HG03521 (cell line): Measurements from ENCODE around the gene GARRE1.
"Not testable (repeated sequence)": the region's sequence is repeated elsewhere in the genome, so short reads cannot be mapped to it uniquely, and the experiment has no call there.

ENCODE experiments used
- ATAC-seq: cut with Tn5 transposase; IDR thresholded peaks from one replicate; pipeline ENCODE4 v1.9.1; 2021; ENCODE audit warnings: mild to moderate bottlenecking, moderate library complexity; ENCODE audit not compliant: unreplicated experiment

GARRE1 gene, protein sequence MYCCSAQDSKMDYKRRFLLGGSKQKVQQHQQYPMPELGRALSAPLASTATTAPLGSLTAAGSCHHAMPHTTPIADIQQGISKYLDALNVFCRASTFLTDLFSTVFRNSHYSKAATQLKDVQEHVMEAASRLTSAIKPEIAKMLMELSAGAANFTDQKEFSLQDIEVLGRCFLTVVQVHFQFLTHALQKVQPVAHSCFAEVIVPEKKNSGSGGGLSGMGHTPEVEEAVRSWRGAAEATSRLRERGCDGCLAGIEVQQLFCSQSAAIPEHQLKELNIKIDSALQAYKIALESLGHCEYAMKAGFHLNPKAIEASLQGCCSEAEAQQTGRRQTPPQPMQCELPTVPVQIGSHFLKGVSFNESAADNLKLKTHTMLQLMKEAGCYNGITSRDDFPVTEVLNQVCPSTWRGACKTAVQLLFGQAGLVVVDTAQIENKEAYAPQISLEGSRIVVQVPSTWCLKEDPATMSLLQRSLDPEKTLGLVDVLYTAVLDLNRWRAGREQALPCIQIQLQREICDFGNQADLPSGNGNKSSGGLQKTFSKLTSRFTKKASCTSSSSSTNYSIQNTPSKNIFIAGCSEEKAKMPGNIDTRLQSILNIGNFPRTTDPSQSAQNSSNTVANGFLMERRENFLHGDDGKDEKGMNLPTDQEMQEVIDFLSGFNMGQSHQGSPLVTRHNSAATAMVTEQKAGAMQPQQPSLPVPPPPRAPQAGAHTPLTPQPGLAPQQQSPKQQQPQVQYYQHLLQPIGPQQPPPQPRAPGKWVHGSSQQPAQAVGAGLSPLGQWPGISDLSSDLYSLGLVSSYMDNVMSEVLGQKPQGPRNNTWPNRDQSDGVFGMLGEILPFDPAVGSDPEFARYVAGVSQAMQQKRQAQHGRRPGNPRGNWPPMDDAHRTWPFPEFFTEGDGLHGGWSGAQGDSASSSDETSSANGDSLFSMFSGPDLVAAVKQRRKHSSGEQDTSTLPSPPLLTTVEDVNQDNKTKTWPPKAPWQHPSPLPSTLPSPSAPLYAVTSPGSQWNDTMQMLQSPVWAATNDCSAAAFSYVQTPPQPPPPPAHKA (N-terminal part only)

DNA sequence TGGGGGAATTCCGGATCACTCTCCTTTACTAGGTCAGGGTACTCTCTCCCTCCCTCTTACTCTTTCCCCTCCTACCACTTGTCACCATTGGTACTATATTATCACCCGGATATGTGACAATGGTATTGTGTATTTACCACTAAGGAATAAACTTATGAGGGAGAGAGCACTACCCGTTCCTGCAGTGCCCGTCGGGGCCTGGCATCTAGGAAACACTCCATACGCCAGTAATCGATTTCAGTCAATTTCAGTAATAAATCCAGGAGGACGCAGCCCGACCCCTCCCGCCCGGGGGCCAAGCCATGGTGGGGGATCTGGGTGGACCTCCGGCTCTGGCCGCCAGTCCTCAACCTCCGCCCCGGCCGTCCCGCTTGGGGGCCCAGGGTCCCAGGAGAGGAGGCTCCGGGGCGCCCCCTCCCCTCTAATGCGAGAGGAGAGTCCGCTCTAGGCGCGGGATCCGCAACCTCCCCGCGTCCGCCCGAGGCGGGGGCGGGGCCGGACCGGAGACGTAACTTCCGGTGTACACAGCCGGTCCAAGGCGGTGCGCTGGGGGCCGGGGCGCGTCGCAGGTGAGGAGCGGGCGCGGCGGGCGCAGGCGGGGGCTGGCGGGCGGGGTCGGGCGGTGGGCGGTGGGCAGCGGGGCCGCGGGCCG is at the start of gene GARRE1:
Gene GARRE1, plus strand, starts transcription at position 509 of the 652 bp plus-strand sequence. CDS start 45,920 bp downstream, outside the sequence.
- peak; percentile 88 for ATAC-seq

DNA sequence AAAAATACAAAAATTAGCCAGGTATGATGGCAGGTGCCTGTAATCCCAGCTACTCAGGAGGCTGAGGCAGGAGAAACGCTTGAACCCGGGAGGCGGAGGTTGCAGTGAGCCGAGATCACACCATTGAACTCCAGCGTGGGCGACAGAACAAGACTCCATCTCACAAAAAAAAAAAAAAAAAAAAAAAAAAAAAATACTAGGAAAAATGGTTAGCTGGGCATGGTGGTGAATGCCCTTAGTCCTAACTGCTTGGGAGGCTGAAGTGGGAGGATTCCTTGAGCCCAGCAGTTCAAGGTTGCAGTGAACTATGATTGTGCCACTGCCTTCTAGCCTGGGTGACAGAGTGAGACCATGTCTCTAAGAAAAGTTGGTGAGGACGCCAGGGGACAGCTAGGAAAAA is 49.0 kb upstream of the GARRE1 start:
- not testable (repeated sequence) for ATAC-seq

DNA sequence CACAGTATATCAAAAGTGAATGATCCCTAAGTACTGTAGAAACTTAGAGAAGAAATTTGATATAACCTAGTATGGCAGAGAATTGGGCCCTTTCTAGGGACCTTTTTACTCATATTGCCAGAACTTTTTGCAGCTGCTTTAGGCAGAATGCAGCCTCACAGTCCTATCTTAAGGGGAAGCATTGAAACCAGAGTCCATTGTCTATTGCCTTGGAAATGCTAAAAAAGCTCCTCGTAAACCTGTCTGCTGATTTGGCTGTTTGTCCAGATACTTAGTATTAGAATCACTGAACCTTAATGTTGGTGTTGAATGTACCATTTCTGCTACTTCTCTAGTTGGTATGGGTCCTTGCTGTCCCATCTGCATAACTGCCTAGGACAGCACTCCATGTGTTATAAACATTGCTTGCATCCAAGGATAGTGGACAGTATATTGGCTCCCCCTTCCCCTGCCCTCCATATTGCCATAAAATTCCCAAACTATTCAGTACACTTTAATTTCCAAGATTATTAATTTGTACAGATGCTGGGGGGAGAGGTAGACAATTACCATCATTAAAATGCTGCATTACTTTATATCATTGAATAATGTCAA is 46.0 kb upstream of the GARRE1 start:
- no peak for ATAC-seq

DNA sequence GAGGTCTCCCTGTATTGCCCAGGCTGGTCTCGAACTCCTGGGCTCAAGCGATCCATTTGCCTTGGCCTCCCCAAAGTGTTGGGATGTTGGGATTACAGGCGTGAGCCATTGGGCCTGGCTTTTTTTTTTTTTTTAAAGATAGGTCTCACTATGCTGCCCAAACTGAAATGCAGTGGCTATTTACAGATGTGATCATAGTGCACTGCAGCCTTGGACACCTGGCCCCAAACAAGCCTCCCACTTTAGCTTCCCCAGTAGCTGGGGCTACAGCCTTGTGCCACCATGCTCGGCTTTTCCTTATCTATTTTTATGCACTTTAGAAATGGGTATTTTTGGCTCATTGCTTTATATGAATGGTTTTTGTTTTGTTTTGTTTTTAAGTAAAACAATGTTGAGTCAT is 44.6 kb upstream of the GARRE1 start:
- no peak for ATAC-seq

DNA sequence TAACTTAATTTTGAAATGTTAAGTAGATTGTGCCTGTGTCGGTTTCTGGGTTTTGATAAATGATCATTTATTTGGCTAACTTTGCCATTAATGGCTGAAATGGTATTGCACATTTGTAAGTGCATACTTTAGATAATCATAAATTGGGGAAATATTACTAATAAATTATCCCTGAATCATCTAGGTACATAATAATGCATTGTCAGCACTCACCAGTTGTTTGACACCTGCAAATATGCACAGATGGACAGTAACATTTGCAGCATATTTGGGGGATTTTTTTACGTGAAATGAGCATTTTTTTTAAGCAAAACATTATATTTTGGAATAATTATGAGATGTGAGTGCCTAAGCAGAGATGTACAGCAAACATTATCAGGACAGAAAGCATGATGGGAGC is 41.1 kb upstream of the GARRE1 start:
- ATAC-seq, result no peak

DNA sequence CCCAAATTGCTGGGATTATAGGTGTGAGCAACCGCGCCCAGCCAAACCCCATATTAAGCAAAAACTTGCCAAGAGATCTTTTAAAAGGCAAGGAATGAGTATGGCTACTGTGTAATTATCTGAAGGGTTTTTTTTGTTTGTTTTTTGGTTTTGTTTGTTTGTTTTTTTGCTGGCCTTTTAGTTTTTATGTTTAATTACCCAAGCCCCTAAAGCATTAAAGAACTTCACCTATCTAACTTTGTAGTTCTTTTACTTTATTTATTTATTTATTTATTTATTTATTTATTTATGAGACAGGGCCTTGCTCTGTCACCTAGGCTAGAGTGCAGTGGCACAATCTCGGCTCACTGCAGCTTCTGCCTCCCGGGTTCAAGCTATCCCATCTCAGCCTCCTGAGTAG is 40.3 kb upstream of the GARRE1 start:
- ATAC-seq, result no peak

DNA sequence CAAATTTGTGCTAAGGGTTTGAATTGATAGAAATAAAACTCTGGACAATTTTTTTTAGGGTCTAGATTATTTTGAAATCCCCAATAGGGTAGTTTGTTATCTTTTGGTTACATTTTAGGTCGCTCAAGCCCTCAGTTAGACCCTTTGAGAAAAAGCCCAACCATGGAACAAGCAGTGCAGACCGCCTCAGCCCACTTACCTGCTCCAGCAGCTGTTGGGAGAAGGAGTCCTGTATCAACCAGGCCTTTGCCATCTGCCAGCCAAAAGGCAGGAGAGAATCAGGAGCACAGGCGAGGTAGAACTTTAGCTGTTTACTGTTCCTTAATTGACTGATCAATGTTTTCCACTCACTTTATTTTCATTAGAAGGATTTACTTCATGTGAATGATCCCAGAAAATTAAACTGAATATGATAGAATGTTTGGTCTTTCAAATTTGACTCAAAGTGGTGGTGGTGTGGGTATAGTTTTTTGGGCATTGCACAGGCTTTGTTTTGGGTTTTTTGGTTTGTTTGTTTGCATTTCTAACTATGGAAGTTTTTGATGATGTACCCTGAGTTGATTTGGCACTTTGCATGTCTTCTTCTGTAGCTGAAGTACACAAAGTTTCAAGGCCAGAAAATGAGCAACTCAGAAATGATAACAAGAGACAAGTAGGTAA is 39.2 kb upstream of the GARRE1 start:
- ATAC-seq, result no peak

DNA sequence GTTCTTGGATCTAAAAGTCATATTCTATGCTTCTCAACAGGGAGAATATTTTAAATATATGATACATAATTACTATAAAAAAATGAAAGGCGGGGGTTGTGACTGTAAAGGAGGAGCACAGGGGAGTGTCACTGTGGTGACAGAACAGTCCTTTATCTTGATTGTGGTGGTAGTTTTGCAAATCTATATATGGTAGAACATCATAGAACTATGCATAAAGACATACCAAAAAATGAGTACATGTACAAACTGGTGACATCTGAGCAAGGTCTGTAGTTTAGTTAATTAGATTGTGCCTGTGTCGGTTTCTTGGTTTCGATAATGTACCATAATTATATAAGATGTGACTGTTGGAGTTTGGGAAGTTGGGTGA is 38.7 kb upstream of the GARRE1 start:
- ATAC-seq, result no peak

DNA sequence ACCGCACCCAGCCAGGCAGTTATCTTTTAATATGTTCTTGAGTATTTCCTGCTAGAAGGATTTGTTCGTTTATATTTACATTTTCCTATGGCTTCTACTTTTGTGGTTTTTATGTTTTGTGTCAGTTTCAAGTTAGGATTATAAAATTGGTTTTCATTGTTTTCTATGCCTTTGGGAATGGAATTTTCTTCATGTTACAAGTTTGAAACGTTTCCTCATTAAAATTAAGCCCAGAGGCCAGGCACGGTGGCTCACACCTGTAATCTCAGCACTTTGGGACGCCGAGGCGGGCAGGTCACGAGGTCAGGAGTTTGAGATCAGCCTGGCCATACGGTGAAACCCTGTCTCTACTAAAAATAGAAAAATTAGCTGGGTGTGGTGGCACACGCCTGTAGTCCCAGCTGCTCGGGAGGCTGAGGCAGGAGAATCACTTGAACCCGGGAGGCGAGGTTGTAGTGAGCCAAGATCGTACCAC is 37.6 kb upstream of the GARRE1 start:
- not testable (repeated sequence) for ATAC-seq

DNA sequence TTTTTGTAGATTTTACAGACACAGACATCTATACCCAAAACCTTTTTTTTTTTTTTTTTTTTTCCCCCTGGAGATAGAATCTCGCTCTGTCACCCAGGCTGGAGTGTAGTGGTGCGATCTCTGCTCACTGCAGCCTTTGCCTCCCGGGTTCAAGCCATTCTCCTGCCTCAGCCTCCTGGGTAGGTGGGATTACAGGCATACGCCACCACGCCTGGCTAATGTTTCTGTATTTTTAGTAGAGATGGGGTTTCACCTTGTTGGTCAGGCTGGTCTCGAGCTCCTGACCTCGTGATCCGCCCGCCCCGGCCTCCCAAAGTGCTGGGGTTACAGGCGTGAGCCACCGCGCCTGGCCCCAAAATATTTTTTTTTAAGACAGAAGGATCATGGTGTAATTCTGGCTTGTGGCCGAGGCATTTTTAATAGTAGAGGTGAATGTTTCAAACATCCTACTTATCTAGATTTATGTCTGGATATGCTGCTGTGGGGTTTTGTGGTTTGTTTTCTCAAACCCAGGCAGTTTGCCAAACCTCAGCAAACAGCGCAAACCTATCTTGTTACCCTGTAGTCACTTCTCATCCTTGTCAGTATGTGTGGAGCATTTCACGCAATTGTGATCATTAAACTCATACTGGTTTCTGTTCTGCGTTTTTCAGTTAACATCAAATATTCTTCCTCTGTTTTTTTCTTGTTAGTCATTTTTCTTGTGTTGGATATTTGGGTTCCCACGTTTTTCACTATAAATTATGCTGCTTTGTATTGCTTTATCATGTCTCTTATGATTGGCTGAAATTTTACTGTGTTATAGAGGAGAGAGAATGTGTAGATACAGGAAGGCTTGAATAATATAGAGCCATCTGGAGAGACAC is 36.2 kb upstream of the GARRE1 start:
- ATAC-seq, result no peak

DNA sequence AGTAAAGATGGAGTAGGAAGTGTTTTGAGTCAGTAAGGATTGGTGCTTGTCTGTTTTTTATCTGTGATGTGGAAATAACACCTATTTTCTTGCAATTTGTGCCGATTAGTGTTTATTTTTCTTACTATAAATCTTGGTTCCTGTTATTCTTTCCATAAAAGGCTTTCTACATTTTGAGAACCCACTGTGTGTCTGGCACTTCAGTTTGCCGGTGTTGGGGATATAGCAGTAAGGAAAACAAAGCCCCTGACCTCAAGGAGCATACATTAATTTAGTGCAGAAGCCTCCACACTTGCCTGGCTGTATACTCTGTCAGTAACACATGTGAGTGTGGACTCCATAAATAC is 35.6 kb upstream of the GARRE1 start:
- ATAC-seq, result no peak

DNA sequence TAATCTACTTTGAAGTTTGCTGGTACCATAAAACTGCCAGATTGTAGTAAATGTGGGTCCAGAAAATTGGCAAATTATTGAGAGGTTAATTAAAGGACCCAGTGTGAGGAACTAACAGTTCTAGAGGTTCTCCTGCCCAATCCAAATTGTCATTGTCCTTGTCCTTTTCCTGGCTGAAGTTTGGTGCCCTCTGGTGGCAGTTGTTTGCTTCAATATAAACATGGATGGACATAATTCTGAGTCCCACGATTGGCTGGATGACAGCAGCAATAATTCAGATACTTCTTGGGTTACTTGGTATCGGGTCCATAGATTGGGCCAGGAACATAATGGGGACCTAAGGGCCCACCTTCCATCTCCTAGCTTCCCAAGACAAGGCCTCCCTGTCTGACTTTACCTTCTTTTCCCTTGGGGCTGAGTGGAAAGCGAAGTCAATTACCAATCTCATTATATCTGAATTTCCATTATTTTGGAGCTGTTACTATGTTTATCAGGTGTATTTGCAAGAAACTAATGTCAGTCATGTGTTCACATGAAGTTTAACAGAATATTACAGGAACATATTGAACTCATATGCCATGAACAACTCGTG is 33.8 kb upstream of the GARRE1 start:
- no peak for ATAC-seq

DNA sequence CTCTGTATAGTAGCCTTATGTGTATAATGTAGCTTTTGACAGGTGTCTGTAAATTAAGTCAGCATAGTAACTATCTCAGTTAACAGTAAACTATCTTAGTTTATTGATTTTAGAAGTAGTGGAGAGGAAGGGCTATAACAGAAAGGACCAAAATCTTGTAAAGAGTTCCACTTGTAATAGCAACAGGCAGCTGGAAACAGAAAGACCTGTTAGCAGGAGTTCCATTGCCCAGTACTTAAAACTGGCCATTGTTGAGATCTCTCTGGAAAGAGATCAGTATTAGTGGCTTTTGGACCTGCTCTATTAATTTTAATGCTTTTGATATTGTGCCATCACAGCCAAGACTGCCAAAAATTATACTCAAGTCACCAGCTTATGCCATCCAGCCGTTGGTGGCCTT is 32.0 kb upstream of the GARRE1 start:
- ATAC-seq, result no peak

DNA sequence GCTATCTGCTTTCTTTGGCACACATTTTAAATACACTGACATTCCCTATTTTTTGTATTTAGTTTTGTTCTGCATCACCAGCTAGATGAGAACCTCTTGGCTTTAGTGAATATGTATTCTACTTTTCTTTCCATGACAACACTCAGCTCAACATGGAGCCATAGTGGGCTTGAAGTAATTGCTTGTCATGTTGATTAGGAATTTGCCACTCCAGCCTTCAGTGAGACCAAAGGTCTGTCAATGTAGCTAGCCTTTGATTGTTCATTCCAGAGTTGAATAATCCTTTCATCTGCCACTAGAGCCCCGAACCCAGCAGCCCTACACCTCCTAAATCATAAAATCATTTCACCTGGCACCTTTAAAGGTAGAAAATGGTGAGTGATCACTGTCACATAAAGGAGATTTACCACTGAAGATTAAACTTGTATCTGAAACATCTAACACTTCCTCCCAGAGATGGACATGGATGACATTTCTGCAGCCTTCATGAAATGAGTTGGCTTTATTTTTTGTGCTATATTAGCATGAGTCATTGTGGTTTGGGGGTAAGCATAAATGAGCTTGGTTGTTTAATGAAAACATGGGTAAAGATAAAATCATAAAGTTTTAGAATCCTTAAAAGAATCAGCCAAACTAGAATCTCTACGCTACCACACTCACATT is 29.2 kb upstream of the GARRE1 start:
- ATAC-seq, result no peak

DNA sequence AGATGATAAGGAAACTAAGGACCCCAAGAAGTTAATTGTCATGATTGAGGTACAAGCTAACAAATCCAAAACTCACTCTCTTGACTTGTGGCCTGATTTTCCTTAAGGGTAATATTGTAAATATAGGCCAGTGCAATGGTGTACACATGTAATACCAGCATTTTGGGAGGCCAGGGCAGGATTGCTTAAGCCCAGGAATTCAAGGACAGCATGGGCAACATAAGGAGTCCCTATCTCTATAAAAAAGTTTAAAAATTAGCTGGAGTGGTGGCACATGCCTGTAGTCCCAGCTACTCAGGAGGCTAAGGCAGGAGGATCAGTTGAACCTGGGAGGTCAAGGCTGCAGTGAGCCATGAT is 28.7 kb upstream of the GARRE1 start:
- ATAC-seq, result no peak

DNA sequence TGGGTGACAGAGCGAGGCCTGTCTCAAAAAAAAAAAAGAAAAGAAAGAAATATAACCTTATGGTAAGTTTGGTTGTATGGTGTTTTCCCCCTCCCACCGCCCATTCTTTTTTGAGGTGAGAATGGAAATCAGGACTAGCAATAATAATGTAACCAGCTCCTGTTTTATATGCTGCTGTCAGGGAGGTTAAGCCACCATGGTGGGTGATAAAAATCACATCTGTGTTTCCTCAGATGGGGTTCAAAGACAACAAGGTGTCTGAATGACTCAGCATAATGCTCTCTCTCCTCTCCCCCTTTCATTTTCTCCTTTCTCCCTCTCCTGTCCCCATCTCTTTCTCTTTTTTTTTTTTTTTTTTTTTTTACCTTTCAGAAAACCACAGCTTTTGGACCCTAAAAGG is 28.3 kb upstream of the GARRE1 start:
- ATAC-seq, result no peak

DNA sequence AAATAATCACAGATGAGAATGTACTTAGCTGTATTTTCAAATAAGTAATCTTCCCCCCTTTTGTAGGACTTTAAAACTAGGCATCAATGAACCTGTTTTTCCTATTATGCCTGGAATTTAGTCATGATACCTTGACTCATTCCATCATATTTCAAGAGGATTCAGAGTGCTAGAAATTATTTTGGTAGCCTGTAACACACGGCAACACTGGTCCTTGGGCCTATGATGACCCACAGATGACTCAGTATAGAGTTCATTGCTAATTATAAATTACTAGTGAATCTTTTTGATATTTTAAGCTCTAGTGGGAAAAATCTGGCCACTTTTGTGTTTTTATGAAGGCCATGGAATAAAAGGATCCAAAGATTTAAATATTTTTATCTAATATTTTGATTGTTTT is 26.0 kb upstream of the GARRE1 start:
- ATAC-seq, result no peak

DNA sequence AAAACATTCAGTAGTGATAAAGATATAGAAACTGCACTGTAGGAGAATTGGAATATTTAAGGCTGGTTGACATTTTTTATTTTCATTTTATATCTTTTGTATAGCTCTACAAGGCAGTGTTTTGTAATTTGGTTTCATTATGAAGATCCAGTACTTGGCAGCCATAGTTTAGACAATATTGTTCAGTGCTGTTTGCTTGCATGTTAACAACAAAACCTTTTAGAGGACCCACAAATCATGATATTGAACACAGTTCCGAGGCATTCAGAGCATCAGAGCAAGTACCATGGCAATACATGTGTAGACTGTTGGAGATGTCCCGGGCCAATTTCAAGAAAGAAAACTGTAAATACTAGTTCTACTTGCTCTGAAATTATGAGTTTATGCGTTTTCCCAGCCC is 25.6 kb upstream of the GARRE1 start:
- ATAC-seq, result no peak

DNA sequence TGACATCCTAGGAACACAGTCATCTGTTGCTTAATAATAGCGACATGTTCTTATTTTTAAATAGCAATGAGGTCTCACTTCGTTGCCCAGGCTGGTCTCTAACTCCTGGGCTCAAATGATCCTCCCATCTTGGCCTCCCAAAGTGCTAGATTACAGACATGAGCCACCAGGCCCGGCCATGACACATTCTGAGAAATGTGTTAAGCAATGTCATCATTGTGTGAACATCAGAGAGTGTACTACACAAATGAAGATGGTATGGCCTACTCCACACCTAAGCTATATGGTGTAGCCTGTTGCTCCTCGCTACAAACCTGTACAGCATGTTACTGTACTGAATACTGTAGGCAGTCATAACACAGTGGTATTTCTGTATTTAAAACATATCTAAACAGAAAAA is 24.6 kb upstream of the GARRE1 start:
- no peak for ATAC-seq
